IPS-11a (cell line): ENCODE measurements around the gene COLQ.
"Not testable (repeated sequence)": the region's sequence is repeated elsewhere in the genome, so short reads cannot be mapped to it uniquely, and the experiment has no call there.

Experiments used
- H3K4me3 ChIP-seq: one replicate; pipeline ENCODE4 v1.5.1; 2013; ENCODE audit warnings: low read depth, low read length, control low read depth

The COLQ gene

DNA sequence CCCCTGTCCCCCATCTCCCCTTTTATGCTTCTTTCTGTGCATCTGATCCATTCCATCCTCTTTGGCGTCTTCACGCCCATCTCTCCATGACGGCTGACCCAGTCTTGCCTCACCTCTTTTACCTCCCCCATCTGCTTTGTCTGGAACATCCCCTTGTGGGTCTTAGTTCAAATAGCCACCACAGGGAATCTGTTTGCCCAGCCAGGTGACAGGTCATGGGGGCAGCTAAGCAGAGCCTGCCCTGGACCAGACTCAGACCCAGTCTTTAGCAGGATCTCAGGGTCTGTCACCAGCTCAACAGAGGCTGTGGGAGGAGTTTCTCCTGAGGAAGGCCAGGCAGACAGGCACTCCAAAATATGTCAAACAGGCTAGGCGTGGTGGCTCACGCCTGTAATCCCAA lies 28.1 kb downstream of the COLQ start:
- no peak overlapping the region for H3K4me3 ChIP-seq

DNA sequence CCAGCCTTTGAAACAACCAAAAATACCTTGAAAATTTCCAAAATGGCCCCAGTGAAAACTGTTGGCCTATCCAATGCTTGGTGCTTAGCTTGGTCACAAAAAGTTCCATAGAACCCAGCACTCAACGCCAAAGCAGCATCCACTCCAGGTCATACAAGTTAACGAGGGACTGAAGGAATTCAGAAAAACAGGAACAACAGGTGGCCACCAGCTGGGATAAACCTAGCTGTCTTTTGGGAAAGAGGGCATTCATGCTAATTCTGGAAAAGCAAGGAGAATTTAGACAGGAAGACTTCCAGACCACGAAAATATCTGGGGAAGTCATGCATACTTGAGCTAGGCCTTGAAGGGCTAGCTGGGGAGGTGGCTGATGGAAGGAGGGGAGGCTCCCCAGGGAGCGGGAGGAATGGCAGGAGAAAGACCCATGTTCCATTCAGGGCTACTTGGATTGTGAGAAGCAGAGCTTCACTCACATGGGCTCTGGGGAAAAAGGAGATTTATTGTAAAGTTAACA lies 28.6 kb downstream of the COLQ start:
- no peak overlapping the region for H3K4me3 ChIP-seq

DNA sequence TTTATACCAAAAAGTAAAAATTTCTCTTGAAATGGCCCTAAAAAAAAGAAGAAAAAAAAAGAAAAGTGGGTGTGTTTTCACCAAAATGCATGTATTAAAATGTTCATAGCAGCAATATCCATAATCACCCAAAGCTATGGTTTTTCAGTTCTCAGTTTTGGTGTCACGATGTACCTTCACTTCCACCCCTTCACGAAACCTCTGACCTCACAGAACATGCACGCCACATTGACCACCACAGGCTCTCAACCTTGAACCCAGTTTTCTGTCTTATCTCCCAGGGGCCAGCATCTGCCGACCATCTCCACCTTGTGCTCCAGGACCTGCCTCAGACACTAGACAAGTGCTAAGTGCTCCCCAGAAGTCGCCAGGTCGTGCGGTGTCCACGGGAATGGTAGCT lies 30.4 kb downstream of the COLQ start:
- H3K4me3 ChIP-seq: no peak overlapping the region

DNA sequence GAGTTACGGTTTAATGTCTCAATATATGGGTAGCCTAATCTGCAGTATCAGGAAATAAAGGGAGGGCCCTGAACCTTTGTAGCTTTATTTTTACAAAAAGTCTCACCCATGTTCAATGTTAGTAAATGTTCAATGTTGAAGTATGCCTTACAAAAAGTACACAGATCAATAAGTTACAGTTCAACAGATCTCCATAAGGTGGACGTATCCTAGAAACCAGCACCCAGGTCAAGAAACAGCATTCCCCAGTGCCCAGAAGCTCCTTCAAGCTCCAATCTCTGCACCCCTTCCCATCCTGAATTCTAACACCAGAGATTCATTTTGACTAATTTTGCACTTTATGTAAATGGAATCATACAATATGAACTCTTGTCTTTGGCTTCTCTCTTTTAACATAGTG lies 31.3 kb downstream of the COLQ start:
- no peak overlapping the region for H3K4me3 ChIP-seq

DNA sequence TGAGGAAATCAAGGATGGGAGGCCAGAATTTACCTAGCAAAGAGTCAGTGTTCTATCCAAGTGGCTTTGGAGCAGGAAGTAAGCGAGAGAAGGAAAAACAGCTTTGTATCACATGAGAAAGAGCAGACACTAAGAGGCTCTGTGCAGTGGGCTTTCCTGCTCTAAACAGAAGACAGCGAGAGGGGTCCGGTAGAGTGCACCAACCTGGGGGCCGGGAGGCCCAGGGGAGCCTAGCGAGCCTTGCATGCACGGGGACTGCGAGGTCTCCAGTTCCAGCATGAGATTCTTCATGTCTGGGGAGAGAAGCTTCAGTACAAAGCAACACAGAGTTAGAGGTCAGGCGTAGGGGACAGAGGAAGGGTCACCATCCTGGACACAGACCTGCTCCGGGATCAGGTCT lies 33.5 kb downstream of the COLQ start:
- H3K4me3 ChIP-seq: no peak overlapping the region

DNA sequence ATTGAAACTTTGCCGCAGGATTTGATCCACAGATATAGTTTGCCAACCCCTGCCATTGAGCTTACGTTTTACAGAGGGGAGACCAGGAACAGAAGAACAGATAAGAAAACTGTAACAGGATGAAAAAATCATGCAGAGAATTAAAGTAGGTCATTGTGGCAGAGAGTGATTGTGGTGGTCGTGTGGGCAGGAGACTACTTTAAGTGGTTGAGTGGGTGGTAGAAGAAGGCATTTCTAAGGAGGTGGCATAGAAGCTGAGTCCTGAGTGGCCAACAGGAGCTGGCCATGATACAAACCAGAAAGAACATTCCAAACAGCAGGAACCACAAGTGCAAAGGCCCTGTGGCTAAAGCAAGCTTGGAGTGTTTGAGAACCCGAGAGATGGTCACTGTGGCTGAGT lies 34.5 kb downstream of the COLQ start:
- no peak overlapping the region for H3K4me3 ChIP-seq

DNA sequence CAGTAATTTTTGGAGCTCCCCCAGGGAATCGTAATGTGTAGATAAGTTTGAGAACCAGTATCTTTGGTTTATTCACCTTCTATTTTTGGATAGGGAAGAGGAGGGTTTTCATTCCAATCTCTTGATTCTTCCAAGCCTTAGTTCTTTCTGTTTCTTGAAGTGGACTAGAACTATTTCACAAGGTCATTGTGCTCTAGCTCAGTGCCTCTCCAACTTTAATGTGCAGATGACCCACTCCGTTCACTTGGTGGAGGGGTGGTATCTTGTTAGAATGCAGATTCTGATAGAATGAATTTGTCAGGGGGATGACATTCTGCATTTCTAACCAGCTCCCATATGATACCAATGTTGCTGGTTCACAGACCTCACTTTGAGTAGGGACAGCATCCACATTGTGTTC lies 35.5 kb downstream of the COLQ start:
- H3K4me3 ChIP-seq: no peak overlapping the region

DNA sequence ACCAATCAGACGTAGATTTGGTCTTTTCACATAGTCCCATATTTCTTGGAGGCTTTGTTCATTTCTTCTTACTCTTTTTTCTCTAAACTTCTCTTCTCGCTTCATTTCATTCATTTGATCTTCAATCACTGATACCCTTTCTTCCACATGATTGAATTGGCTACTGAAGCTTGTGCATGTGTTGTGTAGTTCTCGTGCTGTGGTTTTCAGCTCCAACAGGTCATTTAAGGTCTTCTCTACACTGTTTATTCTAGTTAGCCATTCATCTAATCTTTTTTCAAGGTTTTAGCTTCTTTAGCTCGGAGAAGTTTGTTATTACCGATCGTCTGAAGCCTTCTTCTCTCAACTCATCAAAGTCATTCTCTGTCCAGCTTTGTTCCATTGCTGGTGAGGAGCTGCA lies 37.0 kb downstream of the COLQ start:
- not testable (repeated sequence) for H3K4me3 ChIP-seq

DNA sequence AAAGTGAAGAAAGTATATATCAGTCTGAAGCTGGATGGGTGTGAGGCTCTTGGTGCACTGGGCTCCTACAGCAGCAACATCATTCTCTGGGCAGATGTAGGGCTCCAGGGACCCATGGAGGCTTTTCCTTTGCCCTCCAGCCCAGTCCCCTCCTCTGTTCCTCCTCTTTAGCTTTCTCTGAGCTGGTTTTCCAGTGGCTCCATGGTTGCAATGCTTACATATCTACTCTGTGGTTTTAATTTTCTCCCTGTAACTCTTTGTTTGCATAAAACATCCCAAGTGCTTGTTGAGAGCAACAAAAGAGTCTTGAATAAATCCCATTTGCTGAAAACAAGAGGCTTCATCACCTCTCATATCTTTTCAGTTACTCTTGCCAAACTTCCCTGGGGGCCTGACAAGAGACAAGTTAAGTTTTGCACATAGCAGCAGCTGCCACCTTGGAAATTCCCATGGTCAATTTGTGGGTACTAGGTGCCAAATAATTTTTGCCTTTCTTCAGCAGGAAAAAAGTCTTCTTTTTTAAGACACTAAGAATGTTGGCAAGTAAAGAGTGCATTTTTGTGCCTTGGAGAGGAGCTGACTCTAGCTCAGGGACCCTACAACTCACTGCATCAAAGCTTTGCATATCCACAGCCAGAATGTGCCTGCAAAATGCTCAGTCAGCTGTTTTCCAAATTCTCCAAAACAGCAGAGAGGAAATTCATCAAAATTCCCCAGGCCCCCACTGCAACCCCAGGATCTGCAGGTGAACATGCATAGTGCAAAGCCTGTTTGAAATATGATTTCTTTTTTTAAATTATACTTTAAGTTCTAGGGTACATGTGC lies 41.9 kb downstream of the COLQ start:
- no peak overlapping the region for H3K4me3 ChIP-seq

DNA sequence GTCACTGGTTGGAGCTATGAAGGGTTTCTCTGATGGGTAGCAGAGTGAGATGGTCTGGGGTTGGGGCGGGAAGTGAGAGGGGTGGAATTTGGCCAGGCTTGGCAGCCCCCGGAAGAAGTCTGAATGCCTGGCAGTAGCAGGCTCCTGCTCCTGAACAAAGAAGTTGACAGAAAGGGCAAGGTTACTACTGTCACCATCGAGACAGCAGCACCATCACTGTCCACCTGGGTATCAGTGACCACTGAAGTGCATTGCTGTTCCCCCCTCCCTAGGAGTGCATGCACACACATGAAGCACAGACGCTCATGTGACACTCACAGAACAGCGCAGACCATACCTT lies 42.9 kb downstream of the COLQ start:
- no peak overlapping the region for H3K4me3 ChIP-seq

DNA sequence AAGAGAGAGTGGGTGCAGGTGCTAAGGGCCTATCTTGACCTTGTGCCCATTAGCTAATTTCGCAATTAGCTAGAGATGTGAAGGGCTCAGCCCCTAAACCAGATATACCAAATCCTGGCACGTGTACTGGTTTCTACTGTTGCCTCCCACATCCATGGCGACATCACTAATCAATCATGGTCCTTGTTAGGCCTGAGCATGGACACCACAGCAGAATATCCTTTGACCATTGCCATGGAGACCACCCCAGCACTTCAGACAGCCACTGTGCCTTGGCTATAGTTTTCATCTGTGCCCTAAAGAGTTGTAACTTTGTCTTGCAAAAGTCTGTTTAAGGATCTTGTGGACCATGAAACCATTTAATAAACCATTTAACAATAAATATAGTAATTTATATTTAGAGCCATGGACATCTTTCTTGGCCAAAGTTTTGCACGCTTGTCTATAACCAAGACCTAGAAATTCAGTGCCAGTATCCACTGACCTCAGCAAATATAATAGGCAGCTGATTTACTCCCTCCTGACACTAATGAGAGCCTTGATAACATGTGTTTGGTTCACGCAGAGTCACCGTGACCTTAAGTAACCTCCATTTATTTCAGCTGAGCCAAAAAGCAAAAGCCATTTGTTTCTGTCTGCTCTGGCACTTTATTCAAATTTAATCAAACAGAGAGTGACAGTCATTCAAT lies 43.4 kb downstream of the COLQ start:
- H3K4me3 ChIP-seq: no peak overlapping the region

DNA sequence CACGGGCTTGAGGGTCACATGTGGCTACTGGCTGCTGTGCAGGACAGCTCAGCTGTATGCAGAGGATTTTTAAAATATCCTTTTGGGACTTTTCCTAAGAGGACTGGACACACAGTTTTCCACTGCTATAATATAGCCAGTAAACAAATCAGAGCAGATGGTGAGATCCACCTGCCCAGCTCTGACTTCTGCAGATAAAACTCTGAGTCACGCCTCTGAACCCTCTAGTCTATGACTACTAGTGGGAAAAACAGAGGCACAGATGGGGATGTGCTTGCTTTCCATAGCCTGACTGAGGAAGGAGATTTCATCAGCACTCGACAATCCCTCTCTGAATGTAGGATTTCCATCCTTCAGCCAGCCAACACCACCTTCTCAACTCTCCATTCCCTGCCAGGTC lies 45.1 kb downstream of the COLQ start:
- no peak overlapping the region for H3K4me3 ChIP-seq

DNA sequence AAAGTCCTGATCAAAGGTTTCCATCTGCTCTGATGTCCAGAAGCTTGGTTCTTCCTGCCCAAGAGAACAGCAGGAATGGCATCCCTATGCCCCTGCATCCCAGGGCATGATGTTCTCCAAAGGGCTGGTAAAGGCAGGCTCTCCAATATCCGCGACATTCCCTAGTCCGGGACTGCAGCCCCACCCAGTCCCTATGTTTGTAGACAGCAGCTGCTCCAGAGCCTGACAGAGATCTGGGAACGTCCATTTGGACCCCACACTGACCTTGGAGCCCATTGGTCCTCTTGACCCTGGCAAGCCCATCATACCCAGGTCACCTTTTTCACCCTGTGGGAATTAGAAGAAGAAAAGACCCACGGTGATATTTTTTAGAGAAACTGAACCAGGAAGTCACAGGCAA lies 46.3 kb downstream of the COLQ start:
- no peak overlapping the region for H3K4me3 ChIP-seq

DNA sequence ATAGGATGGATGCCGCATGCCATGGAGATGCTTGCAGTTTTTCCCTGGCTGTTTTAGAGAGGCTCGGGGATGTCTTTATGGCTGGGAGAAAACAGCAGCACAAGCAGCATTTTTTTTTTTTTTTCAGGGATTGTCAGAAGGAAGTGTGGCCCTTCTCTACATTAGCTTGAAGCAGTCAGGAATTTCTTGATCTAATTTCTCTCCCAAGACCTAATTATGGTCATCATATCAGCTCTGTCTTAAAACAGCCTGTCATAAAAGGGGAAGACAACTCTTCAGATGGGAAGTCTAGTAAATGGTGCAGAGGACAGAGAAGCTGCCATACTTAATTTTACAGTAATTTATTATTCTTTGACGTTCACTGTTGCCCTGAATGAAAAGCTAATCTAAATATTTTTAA lies 49.6 kb downstream of the COLQ start:
- no peak overlapping the region for H3K4me3 ChIP-seq

DNA sequence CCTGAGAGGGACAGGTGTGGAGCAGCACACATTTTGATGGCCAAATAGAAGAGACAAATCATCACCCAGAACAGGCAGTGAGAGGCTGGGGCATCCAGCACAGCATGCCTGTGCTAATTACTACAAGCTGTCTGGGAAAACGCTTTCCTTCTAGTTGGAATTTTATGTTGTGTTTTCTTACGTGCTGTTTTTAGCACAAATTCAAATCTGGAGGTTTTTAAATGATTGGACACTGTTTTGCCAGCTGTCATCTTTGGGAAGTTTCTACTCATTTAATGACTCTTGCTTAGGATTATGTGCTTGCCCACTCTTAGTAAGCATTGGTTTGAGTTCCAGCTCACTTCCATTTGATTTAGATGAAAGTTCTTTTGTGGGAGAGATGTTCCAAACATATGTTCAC lies 50.7 kb downstream of the COLQ start:
- H3K4me3 ChIP-seq: no peak overlapping the region

DNA sequence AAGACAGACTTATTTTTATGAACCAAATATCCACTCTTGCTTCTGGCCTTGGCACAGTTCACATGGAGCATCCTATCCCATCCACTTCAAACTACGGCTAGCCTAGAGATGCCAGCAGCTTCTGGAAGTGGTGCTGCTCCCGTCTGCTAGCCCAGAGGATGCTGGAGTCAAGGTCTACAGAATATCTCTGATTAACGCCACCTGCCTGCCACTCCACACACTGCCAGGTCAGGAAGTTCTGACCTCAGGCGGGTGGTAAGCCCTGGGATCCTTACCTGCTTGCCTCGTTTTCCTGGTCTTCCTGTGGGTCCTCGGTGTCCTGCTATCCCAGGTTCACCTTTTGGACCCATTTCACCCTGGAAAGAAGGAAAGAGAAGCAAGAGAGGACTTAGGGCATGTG lies 51.2 kb downstream of the COLQ start:
- H3K4me3 ChIP-seq: no peak overlapping the region

DNA sequence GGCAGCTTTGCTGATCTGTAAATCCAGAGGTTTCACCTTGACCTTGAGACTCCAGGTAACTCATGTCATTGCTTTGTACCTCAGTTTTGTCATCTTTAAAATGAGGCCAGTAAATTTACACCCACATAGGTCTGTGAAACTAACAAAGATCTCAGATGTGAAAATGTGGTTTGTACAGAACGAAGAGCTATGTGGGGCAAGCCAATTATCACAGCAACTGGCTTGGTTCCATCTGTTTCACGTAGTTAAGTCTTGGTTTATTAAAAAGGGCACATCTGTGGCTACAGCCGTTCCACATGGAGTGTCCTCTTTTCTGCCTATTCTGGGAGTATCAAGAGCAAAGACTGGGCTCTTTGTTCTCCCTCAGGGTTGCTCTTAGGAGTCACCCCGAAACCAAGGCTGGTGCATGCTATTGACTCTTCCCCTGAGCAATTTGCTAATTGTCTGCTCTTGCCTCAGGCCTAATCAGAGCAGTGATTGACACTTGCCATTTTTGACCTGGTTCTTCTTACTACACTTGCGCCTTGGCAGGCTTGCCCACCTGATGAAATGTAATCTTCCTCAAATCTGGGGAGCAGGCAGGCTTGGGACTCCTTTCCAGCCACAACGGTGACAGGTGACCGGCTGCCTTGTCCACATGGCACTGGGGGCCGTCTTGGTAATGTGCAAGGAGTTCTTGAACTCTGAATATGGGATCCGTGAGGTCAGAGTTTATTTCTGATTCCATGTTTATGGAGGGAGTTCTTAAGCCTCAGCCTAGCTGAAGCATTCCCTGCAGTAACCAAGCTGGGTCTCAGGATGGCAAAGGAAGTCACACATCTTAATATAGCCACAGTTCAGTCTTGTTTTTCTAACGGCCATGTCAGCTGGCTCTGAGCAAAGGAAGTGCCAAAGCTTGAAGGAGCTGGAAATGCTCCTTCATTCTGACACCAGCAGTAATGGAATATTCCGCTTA lies 54.0 kb downstream of the COLQ start:
- H3K4me3 ChIP-seq: no peak overlapping the region

DNA sequence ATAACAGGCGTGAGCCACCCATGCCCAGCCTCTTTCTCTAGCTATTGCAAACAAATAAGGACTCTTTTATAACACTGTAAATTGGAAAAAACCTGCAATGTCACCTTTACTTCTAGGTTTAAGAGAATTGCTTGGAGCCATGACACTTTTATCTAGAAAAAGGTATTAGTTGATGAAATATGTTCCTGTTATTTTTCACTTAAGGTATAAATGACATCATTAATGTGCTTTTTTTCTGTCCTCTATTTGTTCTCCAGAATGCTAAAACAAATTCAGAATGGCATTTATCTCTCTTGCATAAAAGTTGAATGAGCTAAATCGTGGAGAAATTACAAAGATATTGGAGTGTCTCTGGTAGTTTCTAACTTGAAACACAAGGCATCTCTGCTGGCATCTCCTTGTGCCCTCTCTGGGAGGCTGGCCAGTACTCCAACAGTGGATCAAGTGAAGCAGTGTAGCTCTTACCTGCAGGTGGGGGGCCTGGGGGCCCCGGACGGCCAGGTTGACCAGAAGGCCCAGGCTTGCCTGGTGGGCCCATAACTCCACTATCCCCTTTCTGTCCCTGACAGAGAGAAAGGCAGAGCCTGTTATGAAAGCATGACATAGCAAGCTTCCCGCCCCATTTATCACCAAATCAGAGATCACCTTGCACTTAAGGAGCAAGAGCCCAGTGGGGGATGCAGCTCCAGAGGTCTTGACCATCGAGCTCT lies 55.5 kb downstream of the COLQ start:
- H3K4me3 ChIP-seq: no peak overlapping the region

DNA sequence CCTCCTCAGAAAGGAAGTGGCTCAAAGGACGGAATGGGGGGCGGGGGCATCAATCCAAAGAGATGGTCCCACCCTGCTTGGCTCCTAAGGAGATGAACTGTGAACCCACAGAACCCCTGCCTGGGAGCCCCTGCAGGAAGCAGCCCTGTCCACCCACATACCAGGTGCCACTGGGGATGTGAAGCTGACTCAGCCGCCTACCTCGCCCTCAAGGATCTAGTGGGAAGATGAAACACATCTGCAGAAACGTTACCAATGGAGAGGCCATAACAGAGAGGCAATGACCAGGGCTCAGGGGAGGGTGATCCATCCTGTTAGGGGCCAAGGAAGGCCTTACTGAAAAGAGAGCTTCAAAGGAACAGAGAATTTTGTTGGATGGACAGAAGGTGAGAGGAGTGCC lies 59.1 kb downstream of the COLQ start:
- H3K4me3 ChIP-seq: no peak overlapping the region

DNA sequence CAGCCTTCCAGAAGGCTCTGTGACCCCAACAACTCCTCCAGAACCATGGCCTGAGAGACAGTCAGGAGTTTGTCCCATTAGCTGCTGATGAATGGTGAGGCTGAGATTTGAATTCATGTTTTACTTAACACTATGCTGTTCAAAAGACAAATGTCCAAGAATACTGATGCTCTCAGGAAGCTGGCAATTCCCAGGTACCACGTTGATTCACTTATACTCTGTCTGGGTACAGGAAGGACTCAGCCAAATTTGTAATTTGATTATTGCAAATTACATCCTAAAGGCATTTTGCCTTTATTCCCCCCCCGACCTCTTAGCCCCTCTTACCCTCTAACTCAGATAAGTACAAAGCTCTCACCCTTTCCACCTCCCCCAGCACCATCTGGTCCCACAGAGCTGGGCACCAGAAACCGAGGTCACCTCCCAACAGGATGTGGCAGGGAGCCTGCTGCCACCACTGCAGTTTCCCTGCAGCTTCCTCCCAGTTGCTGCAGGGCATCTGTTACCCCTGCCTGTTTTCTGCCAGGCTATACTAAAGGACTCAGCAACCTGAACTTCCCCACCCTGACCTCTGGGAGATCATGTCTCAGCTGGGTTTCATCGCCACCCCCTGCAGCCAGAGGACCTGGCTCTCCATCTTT lies 60.5 kb downstream of the COLQ start:
- no peak overlapping the region for H3K4me3 ChIP-seq
